Fibroblast of lung (primary cell): ENCODE data around the gene ACR. TPM values are rescaled to one million over a fixed set of nuclear protein-coding genes. Genes with fewer than 3 reads are reported as not detected.
"Not testable (repeated sequence)": the region's sequence is repeated elsewhere in the genome, so short reads cannot be mapped to it uniquely, and the experiment has no call there.

Source experiments
- DNase-seq, 2 donors: peaks; one replicate each; pipeline versions ENCODE4 v3.0.0 to v3.0.0-alpha.2; 2010; ENCODE audit warnings: low read depth in 2 of 2
- H2AFZ ChIP-seq: 2 replicates; pipeline ENCODE4 v1.5.1; 2012; ENCODE audit warnings: low read length, control low read depth, inconsistent platforms
- H3K27ac ChIP-seq: 2 replicates; pipeline ENCODE4 v1.5.1; 2011; ENCODE audit warnings: low read length, control low read depth; ENCODE audit not compliant: insufficient read depth
- H3K27me3 ChIP-seq: 2 replicates; pipeline ENCODE4 v1.5.1; 2011; ENCODE audit warnings: mild to moderate bottlenecking, low read length; ENCODE audit not compliant: control insufficient read depth, insufficient read depth
- H3K36me3 ChIP-seq: 2 replicates; pipeline ENCODE4 v1.5.1; 2011; ENCODE audit warnings: low read length; ENCODE audit not compliant: control insufficient read depth, insufficient read depth
- H3K4me1 ChIP-seq: 2 replicates; pipeline ENCODE4 v1.5.1; 2011; ENCODE audit warnings: low read length; ENCODE audit not compliant: control insufficient read depth, insufficient read depth; ENCODE audit errors: extremely low read depth
- H3K4me2 ChIP-seq: 2 replicates; pipeline ENCODE4 v1.5.1; 2011; ENCODE audit warnings: low read length, control low read depth; ENCODE audit not compliant: insufficient read depth; ENCODE audit errors: extremely low read depth
- H3K4me3 ChIP-seq, 4 experiments: fragments of 200-600 bp in 1 of 4; sonication (generic) in 1 of 4; replicated peaks in 1 of 4; 2 replicates each; pipeline ENCODE4 v1.5.1; 2011 to 2016; ENCODE audit warnings: low read length in 4 of 4, low read depth in 3 of 4, mild to moderate bottlenecking in 3 of 4, control low read depth in 2 of 4, inconsistent platforms in 1 of 4, mixed read lengths in 1 of 4; ENCODE audit not compliant: insufficient read depth in 1 of 4; ENCODE audit errors: control extremely low read depth in 1 of 4
- H3K79me2 ChIP-seq: 2 replicates; pipeline ENCODE4 v1.5.1; 2012; ENCODE audit warnings: mild to moderate bottlenecking, low read length, inconsistent platforms; ENCODE audit not compliant: control insufficient read depth, insufficient read depth
- H3K9ac ChIP-seq: 2 replicates; pipeline ENCODE4 v1.5.1; 2011; ENCODE audit warnings: mild to moderate bottlenecking, low read length, control low read depth; ENCODE audit not compliant: insufficient read depth
- H3K9me3 ChIP-seq: 2 replicates; pipeline ENCODE4 v1.5.1; 2012; ENCODE audit warnings: low read depth, low read length; ENCODE audit not compliant: control insufficient read depth, insufficient read depth
- H4K20me1 ChIP-seq: 2 replicates; pipeline ENCODE4 v1.5.1; 2011; ENCODE audit warnings: low read length; ENCODE audit not compliant: control insufficient read depth, insufficient read depth; ENCODE audit errors: extremely low read depth
- CTCF ChIP-seq, 2 donors: IDR thresholded peaks in 1 of 2; conservative IDR thresholded peaks in 1 of 2; 1 replicate in 1 of 2; 2 replicates in 1 of 2; pipeline ENCODE4 v1.5.1; 2011 to 2012; ENCODE audit warnings: low read length in 2 of 2, control low read depth in 1 of 2, inconsistent platforms in 1 of 2, low read depth in 1 of 2, mild to moderate bottlenecking in 1 of 2
- polyA plus RNA-seq, 2 donors: library from polyadenylated mRNA; depleted of rRNA in 1 of 2; stranded (reverse) in 1 of 2; unstranded in 1 of 2; fragments of >200 nt; gene quantifications; 2 replicates each; pipeline ENCODE4 v1.2.1, GENCODE V29; 2011 to 2012; ENCODE audit warnings: missing spikeins in 1 of 2
- total RNA-seq: library from RNA; depleted of rRNA; stranded (reverse); fragments of >200 nt; gene quantifications from 2 replicates; pipeline ENCODE4 v1.2.1, GENCODE V29; 2014

ACR gene
- total and polyA plus RNA-seq, 2 donors (not counting 1 experiment from before 2014, with no cell fraction given): not detected

- H3K9ac ChIP-seq, H3K27me3 ChIP-seq, H3K4me3 ChIP-seq, H3K36me3 ChIP-seq, DNase-seq, H3K4me1 ChIP-seq, H3K9me3 ChIP-seq, H3K79me2 ChIP-seq, H4K20me1 ChIP-seq, H2AFZ ChIP-seq, H3K27ac ChIP-seq, H3K4me2 ChIP-seq: not testable (repeated sequence)
Measured at GRCh38 chr22:50755251-50755650, 17.2 kb downstream of the ACR start.

- H3K9ac ChIP-seq: not testable (repeated sequence)
Measured at GRCh38 chr22:50756406-50756805, 18.4 kb downstream of the ACR start.

GRCh38 chr22:50756949-50757491, 19.0 kb downstream of the ACR start:
- H3K36me3 ChIP-seq, H3K9me3 ChIP-seq, H3K27me3 ChIP-seq, H3K27ac ChIP-seq, H3K79me2 ChIP-seq, H3K4me1 ChIP-seq, H3K9ac ChIP-seq, H4K20me1 ChIP-seq: not testable (repeated sequence)
- peak in 1 of 2 donors; percentile 35 for TF ChIP-seq CTCF (conservative IDR thresholded peaks at IDR 0.05 in 1 of 2, IDR thresholded peaks at IDR 0.05 in 1 of 2; ENCODE audit: low read depth in 1 of 2, low read length in 2 of 2)
- Histone ChIP-seq H3K4me2 (peak overlapping the region; percentile 64), H2AFZ (peak overlapping the region; percentile 73), H3K4me3 (peak overlapping the region; percentile 42 to 86 (median 54))
- DNase-seq: peak; percentile 7 to 46

More at GRCh38 chr22:50756406-50756805, 18.4 kb downstream of the ACR start:
- not testable (repeated sequence) for H3K27me3 ChIP-seq, H3K79me2 ChIP-seq, H3K4me3 ChIP-seq, H2AFZ ChIP-seq, DNase-seq, H3K4me2 ChIP-seq, H3K36me3 ChIP-seq, H3K27ac ChIP-seq, H3K4me1 ChIP-seq, H4K20me1 ChIP-seq, H3K9me3 ChIP-seq

GRCh38 chr22:50759597-50760341, 21.8 kb downstream of the ACR start:
- not testable (repeated sequence) for H3K4me1 ChIP-seq, H3K4me3 ChIP-seq, H3K36me3 ChIP-seq, H3K27me3 ChIP-seq, H3K4me2 ChIP-seq, H3K9ac ChIP-seq, H3K79me2 ChIP-seq, H4K20me1 ChIP-seq, H2AFZ ChIP-seq, H3K9me3 ChIP-seq, H3K27ac ChIP-seq
- peak; percentile 63 to 71 for DNase-seq

GRCh38 chr22:50761829-50762228, 23.8 kb downstream of the ACR start:
- not testable (repeated sequence) for H3K4me1 ChIP-seq, H3K79me2 ChIP-seq, H3K36me3 ChIP-seq, H2AFZ ChIP-seq, H4K20me1 ChIP-seq, H3K4me2 ChIP-seq, H3K4me3 ChIP-seq, H3K27me3 ChIP-seq, DNase-seq, H3K9me3 ChIP-seq, H3K9ac ChIP-seq, H3K27ac ChIP-seq

GRCh38 chr22:50764288-50764687, 26.3 kb downstream of the ACR start:
- not testable (repeated sequence) for H3K4me3 ChIP-seq, H3K4me1 ChIP-seq, H2AFZ ChIP-seq, H4K20me1 ChIP-seq, DNase-seq, H3K27ac ChIP-seq, H3K36me3 ChIP-seq, H3K79me2 ChIP-seq, H3K9ac ChIP-seq, H3K27me3 ChIP-seq, H3K4me2 ChIP-seq, H3K9me3 ChIP-seq
